Endothelial cell of umbilical vein (primary cell): Measurements from ENCODE around the gene UGT1A9. TPM values are rescaled to one million over a fixed set of nuclear protein-coding genes. Genes with fewer than 3 reads are reported as not detected.
"Not testable (repeated sequence)": the region's sequence is repeated elsewhere in the genome, so short reads cannot be mapped to it uniquely, and the experiment has no call there.

Experiments used
- BruUV-seq: library from RNA; stranded (reverse); fragments of 400-500 nt; replicated peaks from 2 replicates; lab custom pipeline; 2021; lab: Mats Ljungman, UMichigan
- CTCF ChIA-PET: fragments of 300-600, 350-600 bp; sonication (Branson Sonifier 250); formaldehyde crosslinking; loops from one replicate; lab custom pipeline; 2021; ENCODE audit warnings: antibody characterized with exemption, inconsistent platforms; lab: Charles Lee
- POLR2A ChIA-PET: fragments of 300-600, 350-600 bp; sonication (Branson Sonifier 250); formaldehyde crosslinking; loops from one replicate; lab custom pipeline; 2021; ENCODE audit warnings: antibody characterized with exemption, inconsistent platforms; lab: Charles Lee
- DNase-seq: peaks from one replicate; pipeline ENCODE4 v3.0.0-alpha.2; 2011; ENCODE audit warnings: low read depth, low spot score
- FAIRE-seq: peaks from 2 replicates; lab custom pipeline; 2011; peaks lifted over from hg19 to GRCh38; lab: Jason Lieb, UNC
- H2AFZ ChIP-seq: 2 replicates; pipeline ENCODE4 v1.6.0; 2012; ENCODE audit warnings: low read depth, low read length, control low read depth, inconsistent platforms
- H3K27ac ChIP-seq: 2 replicates; pipeline ENCODE4 v1.5.1; 2011; ENCODE audit warnings: low read depth, mild to moderate bottlenecking, control low read depth, low read length, moderate library complexity; ENCODE audit not compliant: insufficient read depth
- H3K27me3 ChIP-seq, 2 experiments: 2 replicates each; pipeline versions ENCODE4 v1.6.0 to v1.6.1; 2011; ENCODE audit warnings: low read length in 2 of 2, mixed read lengths in 1 of 2; ENCODE audit not compliant: control insufficient read depth in 2 of 2, insufficient read depth in 2 of 2
- H3K36me3 ChIP-seq, 2 experiments: 2 replicates in 1 of 2; 3 replicates in 1 of 2; pipeline ENCODE4 v1.5.1; 2011; ENCODE audit warnings: low read length in 2 of 2, mild to moderate bottlenecking in 1 of 2, moderate library complexity in 1 of 2; ENCODE audit not compliant: control insufficient read depth in 2 of 2, insufficient read depth in 2 of 2; ENCODE audit errors: extremely low read depth in 1 of 2
- H3K4me1 ChIP-seq: 3 replicates; pipeline ENCODE4 v1.5.1; 2011; ENCODE audit warnings: mild to moderate bottlenecking, low read length; ENCODE audit not compliant: control insufficient read depth, insufficient read depth; ENCODE audit errors: extremely low read depth
- H3K4me2 ChIP-seq: 2 replicates; pipeline ENCODE4 v1.6.1; 2011; ENCODE audit warnings: low read length, control low read depth, mixed read lengths; ENCODE audit not compliant: insufficient read depth
- H3K4me3 ChIP-seq, 3 experiments: fragments of 200-600 bp in 1 of 3; sonication (generic), shearing (Covaris generic) in 1 of 3; replicated peaks in 1 of 3; 2 replicates each; pipeline ENCODE4 v1.5.1; 2011 to 2016; ENCODE audit warnings: control low read depth in 3 of 3, low read length in 3 of 3, mild to moderate bottlenecking in 2 of 3, inconsistent platforms in 1 of 3, low read depth in 1 of 3, moderate library complexity in 1 of 3; ENCODE audit not compliant: insufficient read depth in 1 of 3
- H3K79me2 ChIP-seq: 2 replicates; pipeline ENCODE4 v1.6.0; 2012; ENCODE audit warnings: low read length, inconsistent platforms; ENCODE audit not compliant: control insufficient read depth, insufficient read depth
- H3K9ac ChIP-seq: replicated peaks from 2 replicates; pipeline ENCODE3; 2011; ENCODE audit warnings: low read length, control low read depth; ENCODE audit not compliant: insufficient read depth; ENCODE audit errors: extremely low read depth
- H3K9me1 ChIP-seq: replicated peaks from 3 replicates; pipeline ENCODE4 v1.6.0; 2011; ENCODE audit warnings: mild to moderate bottlenecking, low read length; ENCODE audit not compliant: control insufficient read depth, insufficient read depth; ENCODE audit errors: extremely low read depth
- H3K9me3 ChIP-seq: replicated peaks from 2 replicates; pipeline ENCODE4 v1.5.1; 2012; ENCODE audit warnings: low read length, inconsistent platforms; ENCODE audit not compliant: control insufficient read depth, insufficient read depth
- H4K20me1 ChIP-seq: replicated peaks from 2 replicates; pipeline ENCODE3; 2011; ENCODE audit warnings: mild to moderate bottlenecking, low read length; ENCODE audit not compliant: control insufficient read depth, insufficient read depth; ENCODE audit errors: extremely low read depth
- EZH2 ChIP-seq: IDR thresholded peaks from 2 replicates; pipeline ENCODE4 v1.6.1; 2012; ENCODE audit warnings: borderline replicate concordance, low read depth, mild to moderate bottlenecking, moderate library complexity, low read length, inconsistent platforms; ENCODE audit not compliant: severe bottlenecking
- GATA2 ChIP-seq: IDR thresholded peaks from 2 replicates; pipeline ENCODE4 v1.7.0; 2011; ENCODE audit warnings: low read depth, mild to moderate bottlenecking, moderate library complexity, mixed read lengths, low read length; ENCODE audit not compliant: insufficient read length, insufficient read depth
- JUN ChIP-seq: IDR thresholded peaks from 2 replicates; pipeline ENCODE4 v1.6.1; 2011; ENCODE audit warnings: borderline replicate concordance, low read depth; ENCODE audit not compliant: insufficient read length, insufficient read depth
- MYC ChIP-seq: IDR thresholded peaks from one replicate; pipeline ENCODE4 v1.6.1; 2011; ENCODE audit warnings: mild to moderate bottlenecking, low read depth, low read length
- POLR2A ChIP-seq: IDR thresholded peaks from 2 replicates; pipeline ENCODE4 v1.6.1; 2012; ENCODE audit warnings: low read depth, mild to moderate bottlenecking, control low read depth, low read length
- POLR2AphosphoS5 ChIP-seq: IDR thresholded peaks from 2 replicates; pipeline ENCODE4 v1.6.1; 2012; ENCODE audit warnings: low read depth, mild to moderate bottlenecking, control low read depth, low read length, moderate library complexity; ENCODE audit not compliant: insufficient read depth
- dilution Hi-C: fragments of 300-500 bp; cut with MboI; formaldehyde crosslinking; loops from one replicate; pipeline ENCODE4 v1.15.0; 2019; ENCODE audit warnings: low sequenced_read_pairs; ENCODE audit not compliant: extremely low pct_ligation_motif_present
- intact Hi-C: fragments of 100-400 bp; cut with micrococcal nuclease; formaldehyde crosslinking; loops from one replicate; pipeline ENCODE4 v1.10.0; 2022
- polyA plus RNA-seq, 4 experiments: library from polyadenylated mRNA; depleted of rRNA in 3 of 4; stranded (reverse) in 3 of 4; unstranded in 1 of 4; fragments of >200 nt; gene quantifications; 2 replicates each; pipeline versions ENCODE4 v1.2.1 to v1.2.3, GENCODE V29; 2011 to 2012; ENCODE audit warnings: missing spikeins in 1 of 4
- total RNA-seq: library from RNA; stranded (reverse); gene quantifications from 2 replicates; pipeline ENCODE4 v1.2.3, GENCODE V29; 2021
- TF ChIP-seq, protein P1 (sequence below): IDR thresholded peaks from 2 replicates; pipeline ENCODE4 v1.6.1; 2011; ENCODE audit not compliant: insufficient read depth, insufficient read length

UGT1A9 gene
- total and polyA plus RNA-seq, 2 donors (not counting 3 experiments of a cell fraction or from before 2014, with no cell fraction given) = not detected

DNA sequence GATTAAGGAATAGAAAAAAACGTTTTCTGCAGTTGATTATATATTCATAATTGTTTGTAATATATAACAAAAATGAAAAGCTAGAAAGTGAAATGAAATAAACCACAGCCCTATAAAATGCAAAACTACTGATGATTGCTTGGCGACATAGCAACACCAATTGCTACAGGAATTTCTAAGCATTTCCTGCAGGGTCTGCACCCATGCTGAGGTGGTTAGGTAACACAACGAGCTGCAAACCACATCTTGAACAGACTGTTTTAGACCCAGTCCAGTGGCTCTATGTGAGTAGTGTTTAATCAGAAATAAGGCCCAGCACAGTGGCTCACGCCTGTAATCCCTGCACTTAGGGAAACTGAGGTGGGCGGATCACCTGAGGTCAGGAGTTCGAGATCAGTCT lies 17.2 kb upstream of the UGT1A9 start:
- ChIA-PET CTCF (no interaction called here), POLR2A (no interaction called here)
- H4K20me1 ChIP-seq = no peaks in the 10 kb centered on the region
- H3K9ac ChIP-seq = no peak overlapping the region
- H3K9me3 ChIP-seq = no peaks in the 10 kb centered on the region
- H3K79me2 ChIP-seq = no peaks in the 10 kb centered on the region
- H2AFZ ChIP-seq = no peak overlapping the region
- H3K27me3 ChIP-seq = no peaks in the 10 kb centered on the region
- H3K4me1 ChIP-seq = no peaks in the 10 kb centered on the region
- no peak overlapping the region for H3K27ac ChIP-seq
- no peak for TF ChIP-seq EZH2
- TF ChIP-seq, protein P1, sequence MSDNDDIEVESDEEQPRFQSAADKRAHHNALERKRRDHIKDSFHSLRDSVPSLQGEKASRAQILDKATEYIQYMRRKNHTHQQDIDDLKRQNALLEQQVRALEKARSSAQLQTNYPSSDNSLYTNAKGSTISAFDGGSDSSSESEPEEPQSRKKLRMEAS = no peak
- TF ChIP-seq POLR2A = no peak
- dilution Hi-C loops = no loop called here
- no peaks in the 10 kb centered on the region for H3K36me3 ChIP-seq
- FAIRE-seq (no peak), DNase-seq (no peak)
- H3K9me1 ChIP-seq = no peaks in the 10 kb centered on the region
- intact Hi-C loops = no loop called here
- no peak overlapping the region for H3K4me2 ChIP-seq
- no TSS peak for BruUV-seq
- no peak overlapping the region for H3K4me3 ChIP-seq

DNA sequence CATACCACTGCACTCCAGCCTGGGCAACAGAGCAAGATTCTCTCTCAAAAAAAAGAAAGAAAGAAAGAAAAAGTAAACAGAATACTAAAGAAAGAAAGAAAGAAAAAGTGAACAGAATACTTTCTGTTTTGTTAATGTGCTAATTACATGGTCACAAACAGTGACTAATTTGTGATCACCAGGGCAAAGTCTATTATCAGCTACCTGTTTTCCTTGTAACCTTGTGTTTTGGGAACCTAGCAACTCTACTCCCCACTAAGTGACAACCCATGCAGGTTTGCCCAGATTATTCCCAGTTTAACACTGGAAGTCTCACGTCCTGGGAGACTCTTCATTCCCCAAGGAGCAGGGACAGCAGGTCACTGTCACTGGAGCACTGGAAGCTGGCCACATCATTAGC lies 16.7 kb upstream of the UGT1A9 start:
- CTCF ChIA-PET = no interaction called here

DNA sequence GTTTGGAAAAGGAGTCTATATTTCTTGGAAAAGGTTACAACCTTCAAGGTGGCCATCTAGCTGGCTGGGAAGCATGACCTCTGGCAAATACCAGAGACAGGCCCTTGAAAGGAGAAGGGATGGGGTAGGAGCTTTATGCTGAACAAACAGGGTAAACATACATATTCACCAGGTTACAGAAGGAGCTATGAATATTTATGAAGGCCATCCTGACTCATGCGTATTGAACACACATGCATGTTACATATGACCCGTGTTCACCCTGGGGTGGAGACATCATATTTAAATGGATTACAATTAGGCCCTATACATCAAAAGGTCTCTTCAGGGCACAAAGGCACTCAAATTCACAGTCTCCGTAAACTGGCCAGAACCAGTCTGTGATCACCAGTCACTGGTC lies 15.8 kb upstream of the UGT1A9 start:
- H3K27ac ChIP-seq, POLR2A ChIA-PET, H4K20me1 ChIP-seq, H3K36me3 ChIP-seq, H3K4me1 ChIP-seq, H3K9ac ChIP-seq, H3K4me3 ChIP-seq, BruUV-seq, dilution Hi-C loops, H2AFZ ChIP-seq, DNase-seq, H3K9me3 ChIP-seq, H3K79me2 ChIP-seq, CTCF ChIA-PET, H3K27me3 ChIP-seq, H3K9me1 ChIP-seq, intact Hi-C loops, FAIRE-seq, H3K4me2 ChIP-seq: not testable (repeated sequence)

More for the DNA sequence above, 16.7 kb upstream of the UGT1A9 start:
- Histone ChIP-seq H3K79me2 (no peaks in the 10 kb centered on the region), H3K9ac (no peak overlapping the region), H2AFZ (no peak overlapping the region), H3K4me3 (no peak overlapping the region), H3K9me1 (no peaks in the 10 kb centered on the region), H3K27ac (no peak overlapping the region), H3K27me3 (peaks cover 0 to under 1% of the 10 kb centered on the region in 2 experiments), H3K4me2 (no peak overlapping the region), H3K4me1 (no peaks in the 10 kb centered on the region), H4K20me1 (no peaks in the 10 kb centered on the region), H3K36me3 (no peaks in the 10 kb centered on the region), H3K9me3 (no peaks in the 10 kb centered on the region)
- TF ChIP-seq POLR2AphosphoS5 (no peak), MYC (no peak), JUN (no peak), POLR2A (no peak), GATA2 (no peak)
- TF ChIP-seq, protein P1 = no peak
- POLR2A ChIA-PET = no interaction called here
- dilution Hi-C loops (no loop called here), intact Hi-C loops (no loop called here)
- no TSS peak for BruUV-seq
- DNase-seq = no peak
- FAIRE-seq = no peak
